Vein endothelial cell (primary cell): ENCODE results near the gene FAM20B. TPM values are rescaled to one million over a fixed set of nuclear protein-coding genes. Genes with fewer than 3 reads are reported as not detected.

Source experiments
- total RNA-seq: library from RNA; depleted of rRNA; stranded (reverse); fragments of >200 nt; gene quantifications from 2 replicates; pipeline ENCODE4 v1.2.3, GENCODE V29; 2012

The FAM20B gene
- total RNA-seq: 30.7 and 34.9 TPM in 2 replicates

GRCh38 chr1:179025125-179025974, at the start of gene FAM20B:
TSS of gene FAM20B (plus strand) at chr1:179025894. CDS start at chr1:179043848, 17,954 bp downstream.

DNA sequence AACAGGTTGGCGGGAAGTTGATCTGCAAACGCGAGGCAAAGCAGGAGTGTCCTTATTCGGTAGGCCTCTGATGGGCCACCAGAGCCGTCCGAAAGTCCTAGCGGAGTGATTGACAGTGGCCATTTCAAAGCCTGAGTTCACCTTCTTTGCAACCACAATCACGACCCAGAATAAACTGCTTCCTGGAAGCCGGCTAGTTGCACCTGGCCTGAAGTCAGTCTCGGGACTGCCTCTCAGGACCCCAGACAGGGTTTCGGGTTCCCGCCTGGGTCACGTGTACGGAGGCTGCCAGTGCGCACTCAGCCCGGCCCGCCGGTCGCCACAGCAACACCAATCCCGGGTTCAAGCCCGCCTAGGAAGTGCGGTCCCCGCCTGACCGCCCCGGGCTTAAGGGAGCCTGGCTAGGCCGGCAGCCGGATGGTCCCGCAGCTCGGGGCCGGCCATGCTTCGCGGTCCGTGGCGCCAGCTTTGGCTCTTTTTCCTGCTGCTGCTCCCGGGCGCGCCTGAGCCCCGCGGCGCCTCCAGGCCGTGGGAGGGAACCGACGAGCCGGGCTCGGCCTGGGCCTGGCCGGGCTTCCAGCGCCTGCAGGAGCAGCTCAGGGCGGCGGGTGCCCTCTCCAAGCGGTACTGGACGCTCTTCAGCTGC, 56.1 kb downstream of the FAM20B start, which contains the start of gene TOR3A:
Gene TOR3A (plus strand): TSS at position 384 of the 646 bp plus-strand sequence. CDS start 59 bp downstream, at position 443.

Other genes with a start within 250 kb of the FAM20B start
- gene ANGPTL1, start 154.8 kb upstream of the FAM20B start, total RNA-seq: under 0.01 TPM in 2 replicates
- 24.8 and 25.0 TPM in 2 replicates for gene TOR3A, start 56.2 kb downstream of the FAM20B start, total RNA-seq
- gene ABL2, start 203.8 kb downstream of the FAM20B start, total RNA-seq: 188 and 217 TPM in 2 replicates